ENCODE measurements around the gene MDN1. TPM values are rescaled to one million over a fixed set of nuclear protein-coding genes. Genes with fewer than 3 reads are reported as not detected.

Gene MDN1
- total RNA-seq, 1 experiment from 2014 or later = 53.6 TPM

DNA sequence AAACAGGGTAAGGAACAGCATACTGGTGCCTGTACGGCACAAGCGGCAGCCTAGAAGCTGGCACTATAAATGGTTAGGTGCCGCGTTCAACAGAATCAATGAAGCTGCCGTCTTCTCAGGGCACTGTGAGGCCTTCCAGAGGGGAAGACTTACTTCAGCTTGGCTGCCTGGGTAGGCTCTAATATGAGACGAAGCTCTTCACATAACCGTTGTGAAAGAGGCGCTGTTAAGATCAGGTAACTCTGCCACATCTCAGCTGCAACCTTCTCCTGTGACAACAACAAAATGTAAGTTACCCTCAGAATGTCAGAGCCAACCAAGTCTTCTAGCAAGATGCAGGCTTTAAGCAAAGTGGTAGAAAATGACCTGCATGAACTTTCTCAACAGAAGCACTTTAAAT lies 169.0 kb downstream of the MDN1 start:
- Histone ChIP-seq H3K79me2 (ENCODE audit: insufficient read depth, low read length) (no peaks in the 10 kb centered on the region), H3K4me3 (replicated peaks in 1 of 2; ENCODE audit: low read depth in 1 of 2, low read length in 2 of 2) (no peak overlapping the region), H3K9me2 (ENCODE audit: insufficient read depth) (no peaks in the 10 kb centered on the region), H3K9ac (ENCODE audit: low read length) (no peak overlapping the region), H3K4me1 (ENCODE audit: control insufficient read depth in 1 of 2, insufficient read depth in 2 of 2, low read length in 2 of 2) (no peaks in the 10 kb centered on the region), H3K4me2 (ENCODE audit: low read length) (no peak overlapping the region), H3K36me3 (ENCODE audit: control insufficient read depth in 1 of 2, insufficient read depth in 2 of 2, low read length in 2 of 2) (peaks cover 61 to 65% of the 10 kb centered on the region in 2 experiments), H3K27me3 (ENCODE audit: insufficient read depth, low read length) (no peaks in the 10 kb centered on the region), H4K20me1 (ENCODE audit: insufficient read depth) (no peaks in the 10 kb centered on the region), H3K27ac (ENCODE audit: low read depth, low read length) (no peak overlapping the region), H3K9me3 (ENCODE audit: control insufficient read depth in 1 of 2, insufficient read depth in 1 of 2, low read depth in 1 of 2, low read length in 2 of 2) (no peaks in the 10 kb centered on the region), H2AFZ (ENCODE audit: low read depth, low read length, poor library complexity, severe bottlenecking) (no peak overlapping the region)
- RAD21 ChIA-PET (ENCODE audit: low non-redundant PET in 1 of 2, low total read pairs in 2 of 2, uncharacterized antibody in 2 of 2, unreplicated experiment in 2 of 2) = no interaction called here
- POLR2A ChIA-PET = no interaction called here
- DNase-seq (ENCODE audit: low read depth, low spot score) (no peak), ATAC-seq (no peak)
- no TSS peak for BruUV-seq (replicated peaks)
- intact Hi-C loops (cut with micrococcal nuclease) = no loop called here
- TF ChIP-seq ZBTB33 (IDR thresholded peaks at IDR 0.05; ENCODE audit: extremely low read depth, insufficient replicate concordance, low read length) = no peak
- no peak for TF ChIP-seq EGR1 (IDR thresholded peaks at IDR 0.05; ENCODE audit: low read depth)
- TF ChIP-seq CEBPB (IDR thresholded peaks at IDR 0.05; ENCODE audit: low read depth) = no peak
- TF ChIP-seq FOSL1 (IDR thresholded peaks at IDR 0.05; ENCODE audit: low read depth) = no peak
- TF ChIP-seq, protein P1, sequence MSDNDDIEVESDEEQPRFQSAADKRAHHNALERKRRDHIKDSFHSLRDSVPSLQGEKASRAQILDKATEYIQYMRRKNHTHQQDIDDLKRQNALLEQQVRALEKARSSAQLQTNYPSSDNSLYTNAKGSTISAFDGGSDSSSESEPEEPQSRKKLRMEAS (IDR thresholded peaks at IDR 0.05) = no peak
- TF ChIP-seq CBX3 (IDR thresholded peaks at IDR 0.05; ENCODE audit: low read depth) = no peak
- TF ChIP-seq, protein P2, sequence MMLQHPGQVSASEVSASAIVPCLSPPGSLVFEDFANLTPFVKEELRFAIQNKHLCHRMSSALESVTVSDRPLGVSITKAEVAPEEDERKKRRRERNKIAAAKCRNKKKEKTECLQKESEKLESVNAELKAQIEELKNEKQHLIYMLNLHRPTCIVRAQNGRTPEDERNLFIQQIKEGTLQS (IDR thresholded peaks at IDR 0.05) = no peak
- TF ChIP-seq POLR2A (IDR thresholded peaks at IDR 0.05; ENCODE audit: borderline replicate concordance, extremely low read depth, insufficient read depth, insufficient read length) = no peak
- no peak for TF ChIP-seq TCF7L2 (IDR thresholded peaks at IDR 0.05; ENCODE audit: borderline replicate concordance, extremely low read depth, insufficient read depth, insufficient read length)
- no peak for TF ChIP-seq ZNF274 (IDR thresholded peaks at IDR 0.05; ENCODE audit: low read depth, low read length)
- TF ChIP-seq POLR2AphosphoS5 (IDR thresholded peaks at IDR 0.05; ENCODE audit: low read depth, low read length) = no peak
- CTCF ChIA-PET = no interaction called here
